Ishikawa (cell line): ENCODE results near the gene ENOX1.

Source experiments
- CEBPB ChIP-seq: IDR thresholded peaks from 2 replicates; pipeline ENCODE4 v1.6.1; 2012
- CREB1 ChIP-seq: IDR thresholded peaks from 2 replicates; pipeline ENCODE4 v1.6.1; 2012; ENCODE audit warnings: low read depth
- EGR1 ChIP-seq: IDR thresholded peaks from 2 replicates; pipeline ENCODE4 v1.6.1; 2012
- EP300 ChIP-seq: IDR thresholded peaks from 2 replicates; pipeline ENCODE4 v1.6.1; 2012; ENCODE audit warnings: borderline replicate concordance
- FOXM1 ChIP-seq: IDR thresholded peaks from 2 replicates; pipeline ENCODE4 v1.6.1; 2012; ENCODE audit warnings: low read depth, borderline replicate concordance
- MAX ChIP-seq: IDR thresholded peaks from 2 replicates; pipeline ENCODE4 v1.6.1; 2012
- NFIC ChIP-seq: IDR thresholded peaks from 2 replicates; pipeline ENCODE4 v1.6.1; 2012
- RAD21 ChIP-seq: IDR thresholded peaks from 2 replicates; pipeline ENCODE4 v1.6.1; 2012; ENCODE audit warnings: low read depth
- REST ChIP-seq: IDR thresholded peaks from 2 replicates; pipeline ENCODE4 v1.6.1; 2012; ENCODE audit warnings: low read depth, mild to moderate bottlenecking
- TAF1 ChIP-seq: IDR thresholded peaks from 2 replicates; pipeline ENCODE4 v1.6.1; 2012; ENCODE audit warnings: low read depth, mild to moderate bottlenecking
- TCF12 ChIP-seq: IDR thresholded peaks from 2 replicates; pipeline ENCODE4 v1.6.1; 2012; ENCODE audit warnings: low read depth
- TEAD4 ChIP-seq: IDR thresholded peaks from 2 replicates; pipeline ENCODE4 v1.6.1; 2012
- USF1 ChIP-seq: IDR thresholded peaks from 2 replicates; pipeline ENCODE4 v1.6.1; 2012
- YY1 ChIP-seq: IDR thresholded peaks from 2 replicates; pipeline ENCODE4 v1.6.1; 2012; ENCODE audit warnings: low read depth
- ZBTB7A ChIP-seq: IDR thresholded peaks from 2 replicates; pipeline ENCODE4 v1.6.1; 2012; ENCODE audit warnings: low read depth

ENOX1 gene

GRCh38 chr13:43786766-43787517, at the start of gene ENOX1:
Gene ENOX1 (minus strand): TSS chr13:43786972.
- peak; percentile 68 for TF ChIP-seq MAX
- no peak for TF ChIP-seq FOXM1
- TF ChIP-seq RAD21, result no peak
- TF ChIP-seq USF1, result peak; percentile 53; the same call in 1 of the 2 replicates
- no peak for TF ChIP-seq REST

GRCh38 chr13:43835701-43836100, 48.9 kb upstream of the ENOX1 start:
- no peak for TF ChIP-seq REST
- TF ChIP-seq MAX, result no peak
- TF ChIP-seq CEBPB, result no peak
- no peak for TF ChIP-seq EP300
- no peak for TF ChIP-seq NFIC
- TF ChIP-seq RAD21, result no peak
- TF ChIP-seq TEAD4, result no peak
- TF ChIP-seq USF1, result no peak
- TF ChIP-seq CREB1, result no peak
- no peak for TF ChIP-seq ZBTB7A
- no peak for TF ChIP-seq TAF1
- no peak for TF ChIP-seq EGR1
- no peak for TF ChIP-seq TCF12
- no peak for TF ChIP-seq YY1

- TF ChIP-seq EGR1 (no peak), MAX (no peak), TEAD4 (no peak), CEBPB (no peak)
These were observed 44.3 kb upstream of the ENOX1 start for GRCh38 chr13:43831088-43831487.

GRCh38 chr13:43830497-43830881, 43.7 kb upstream of the ENOX1 start:
- TF ChIP-seq FOXM1, result no peak
- TF ChIP-seq TAF1, result no peak
- no peak for TF ChIP-seq EP300
- TF ChIP-seq RAD21, result no peak
- no peak for TF ChIP-seq YY1

- TF ChIP-seq EP300 (no peak), ZBTB7A (no peak), USF1 (no peak), YY1 (no peak), RAD21 (no peak), CREB1 (no peak)
These were observed 36.2 kb upstream of the ENOX1 start for GRCh38 chr13:43822969-43823368.

- TF ChIP-seq CREB1, result no peak
- TF ChIP-seq YY1, result no peak
- TF ChIP-seq REST, result no peak
- TF ChIP-seq RAD21, result no peak
- no peak for TF ChIP-seq FOXM1
- no peak for TF ChIP-seq NFIC
- no peak for TF ChIP-seq EGR1
- TF ChIP-seq TCF12, result no peak
These were observed 29.7 kb upstream of the ENOX1 start for GRCh38 chr13:43816401-43816889.
